ENCODE results near the gene RC3H2.
A peak's percentile ranks its signal among the peaks of the same experiment; 100 is the strongest.

RC3H2 gene

GRCh38 chr9:122904823-122905710 lies at the start of gene RC3H2:
Gene RC3H2, minus strand, starts transcription at chr9:122905359. Its CDS starts 7,850 bp downstream, at chr9:122897509.
- peak; percentile 88 to 92 for DNase-seq

- no peak for DNase-seq
Measured at GRCh38 chr9:122954253-122954691, 49.1 kb upstream of the RC3H2 start.

- DNase-seq = no peak
Measured at GRCh38 chr9:122951056-122951455, 45.9 kb upstream of the RC3H2 start.

- no peak for DNase-seq
Measured at GRCh38 chr9:122950263-122950662, 45.1 kb upstream of the RC3H2 start.

GRCh38 chr9:122949696-122950095 lies 44.5 kb upstream of the RC3H2 start:
- no peak for DNase-seq

- DNase-seq = no peak
Measured at GRCh38 chr9:122948313-122948712, 43.2 kb upstream of the RC3H2 start.

- no peak for DNase-seq
Measured at GRCh38 chr9:122946461-122947005, 41.4 kb upstream of the RC3H2 start.

GRCh38 chr9:122944960-122945888 lies 40.1 kb upstream of the RC3H2 start:
- DNase-seq = no peak

GRCh38 chr9:122941582-122942234 lies 36.5 kb upstream of the RC3H2 start:
- DNase-seq = peak in 1 of 2 donors; percentile 4

GRCh38 chr9:122940749-122941581 lies 35.8 kb upstream of the RC3H2 start, which contains the start of gene RABGAP1:
Gene RABGAP1, plus strand, starts transcription at chr9:122941020. Its CDS starts 16,040 bp downstream, at chr9:122957060.
- peak; percentile 96 to 97 for DNase-seq

- DNase-seq = no peak
Measured at GRCh38 chr9:122940454-122940748, 35.2 kb upstream of the RC3H2 start.

GRCh38 chr9:122939601-122940000 lies 34.4 kb upstream of the RC3H2 start:
- no peak for DNase-seq

GRCh38 chr9:122936883-122937282 lies 31.7 kb upstream of the RC3H2 start:
- DNase-seq = no peak

- DNase-seq = no peak
Measured at GRCh38 chr9:122936464-122936863, 31.3 kb upstream of the RC3H2 start.

- DNase-seq = peak; percentile 81 to 85
Measured at GRCh38 chr9:122931226-122932121, 26.3 kb upstream of the RC3H2 start, which contains the start of gene ZBTB26. Gene ZBTB26, minus strand, starts transcription at chr9:122931512. Its CDS starts 11,578 bp downstream, at chr9:122919934.

- DNase-seq = no peak
Measured at GRCh38 chr9:122930541-122931225, 25.5 kb upstream of the RC3H2 start.

- DNase-seq = no peak
Measured at GRCh38 chr9:122929796-122930354, 24.7 kb upstream of the RC3H2 start.

- no peak for DNase-seq
Measured at GRCh38 chr9:122923947-122924346, 18.8 kb upstream of the RC3H2 start.

- no peak for DNase-seq
Measured at GRCh38 chr9:122922713-122923112, 17.6 kb upstream of the RC3H2 start.

- no peak for DNase-seq
Measured at GRCh38 chr9:122918310-122918709, 13.2 kb upstream of the RC3H2 start.

Data from stimulated activated CD4-positive, alpha-beta T cell treated with anti-CD3 and anti-CD28 coated beads, Interleukin-2, amount 100 ng/mL, for 48 hours (primary cell).